Measurements from ENCODE around the gene STAG1. TPM values are rescaled to one million over a fixed set of nuclear protein-coding genes. Genes with fewer than 3 reads are reported as not detected.

Gene STAG1
- total RNA-seq, 2 donors from 2014 or later: 26.8 to 29.8 TPM

DNA sequence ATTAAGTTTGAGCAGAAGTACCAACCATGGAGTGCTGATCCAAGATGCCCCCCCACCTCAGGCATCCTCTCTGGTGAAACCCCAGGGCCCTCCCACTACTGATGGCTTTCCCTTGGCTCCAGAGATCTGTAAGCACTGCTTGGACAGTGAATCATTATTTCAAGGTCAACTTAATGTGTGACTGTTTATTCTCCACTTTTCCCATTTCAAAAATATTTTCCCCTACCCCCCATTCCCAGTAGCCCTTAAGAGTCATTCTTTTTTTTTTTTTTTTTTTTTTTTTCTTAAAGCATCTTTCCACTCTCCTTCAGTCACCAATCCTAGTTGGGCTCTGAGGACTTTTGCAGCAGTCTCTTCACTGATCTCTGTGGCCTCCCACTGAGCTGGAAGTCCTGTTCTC, 419.4 kb downstream of the STAG1 start:
- no peaks in the 10 kb centered on the region for H3K4me1 Mint-ChIP-seq
- no peak overlapping the region for H3K27ac Mint-ChIP-seq
- Histone ChIP-seq H3K4me3 (ENCODE audit: low read length) (no peak overlapping the region), H3K9me3 (ENCODE audit: control insufficient read depth, low read length) (no peaks in the 10 kb centered on the region), H3K4me1 (ENCODE audit: control insufficient read depth, insufficient read depth, low read length) (no peaks in the 10 kb centered on the region), H3K27me3 (ENCODE audit: control insufficient read depth, insufficient read depth, low read length, poor library complexity, severe bottlenecking) (no peaks in the 10 kb centered on the region), H3K36me3 (ENCODE audit: control insufficient read depth, insufficient read depth, low read length) (peaks cover 32% of the 10 kb centered on the region), H3K9ac (ENCODE audit: extremely low read depth, low read length, poor library complexity, severe bottlenecking) (no peak overlapping the region), H3K27ac (ENCODE audit: low read depth, low read length) (no peak overlapping the region)
- H3K36me3 Mint-ChIP-seq (ENCODE audit: low read depth): peaks cover 63% of the 10 kb centered on the region
- DNase-seq: no peak
- H3K9me3 Mint-ChIP-seq: no peaks in the 10 kb centered on the region
- TF ChIP-seq, protein P1, sequence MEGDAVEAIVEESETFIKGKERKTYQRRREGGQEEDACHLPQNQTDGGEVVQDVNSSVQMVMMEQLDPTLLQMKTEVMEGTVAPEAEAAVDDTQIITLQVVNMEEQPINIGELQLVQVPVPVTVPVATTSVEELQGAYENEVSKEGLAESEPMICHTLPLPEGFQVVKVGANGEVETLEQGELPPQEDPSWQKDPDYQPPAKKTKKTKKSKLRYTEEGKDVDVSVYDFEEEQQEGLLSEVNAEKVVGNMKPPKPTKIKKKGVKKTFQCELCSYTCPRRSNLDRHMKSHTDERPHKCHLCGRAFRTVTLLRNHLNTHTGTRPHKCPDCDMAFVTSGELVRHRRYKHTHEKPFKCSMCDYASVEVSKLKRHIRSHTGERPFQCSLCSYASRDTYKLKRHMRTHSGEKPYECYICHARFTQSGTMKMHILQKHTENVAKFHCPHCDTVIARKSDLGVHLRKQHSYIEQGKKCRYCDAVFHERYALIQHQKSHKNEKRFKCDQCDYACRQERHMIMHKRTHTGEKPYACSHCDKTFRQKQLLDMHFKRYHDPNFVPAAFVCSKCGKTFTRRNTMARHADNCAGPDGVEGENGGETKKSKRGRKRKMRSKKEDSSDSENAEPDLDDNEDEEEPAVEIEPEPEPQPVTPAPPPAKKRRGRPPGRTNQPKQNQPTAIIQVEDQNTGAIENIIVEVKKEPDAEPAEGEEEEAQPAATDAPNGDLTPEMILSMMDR (conservative IDR thresholded peaks at IDR 0.05): no peak
- H3K27me3 Mint-ChIP-seq (ENCODE audit: insufficient read depth): no peaks in the 10 kb centered on the region
- H3K4me3 Mint-ChIP-seq: no peak overlapping the region

DNA sequence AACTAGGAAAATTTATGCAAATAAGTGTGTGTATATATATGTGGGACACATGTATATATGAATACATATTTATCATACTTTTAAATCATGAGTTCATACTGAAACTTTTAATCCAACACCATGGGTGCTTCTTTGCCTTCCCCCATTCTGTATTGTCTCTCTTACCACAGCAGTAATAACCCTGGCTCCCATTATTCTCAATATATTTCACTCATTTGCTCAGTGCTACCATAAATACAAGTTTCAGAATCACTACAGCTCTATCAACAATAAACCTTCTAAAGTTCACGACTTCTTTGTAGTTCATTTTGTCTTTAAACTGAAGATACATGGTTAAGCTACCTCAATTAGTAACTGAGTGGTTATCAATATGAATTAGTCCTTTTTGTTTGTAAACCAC, 419.9 kb downstream of the STAG1 start:
- Mint-ChIP-seq H3K4me3 (no peak overlapping the region), H3K36me3 (ENCODE audit: low read depth) (peaks cover 64% of the 10 kb centered on the region), H3K27ac (no peak overlapping the region), H3K27me3 (ENCODE audit: insufficient read depth) (no peaks in the 10 kb centered on the region), H3K4me1 (no peaks in the 10 kb centered on the region), H3K9me3 (no peaks in the 10 kb centered on the region)
- no peak overlapping the region for H3K27ac ChIP-seq (ENCODE audit: low read depth, low read length)
- WGBS, 2 experiments (ENCODE audit: insufficient coverage in 1 of 2, insufficient read length in 1 of 2): 100% methylated on average over 1 of the region's 1 CpG; no CpG with 5 or more reads in 1 of the 2 experiments
- H3K4me1 ChIP-seq (ENCODE audit: control insufficient read depth, insufficient read depth, low read length): no peaks in the 10 kb centered on the region
- peaks cover 28% of the 10 kb centered on the region for H3K36me3 ChIP-seq (ENCODE audit: control insufficient read depth, insufficient read depth, low read length)
- no peaks in the 10 kb centered on the region for H3K27me3 ChIP-seq (ENCODE audit: control insufficient read depth, insufficient read depth, low read length, poor library complexity, severe bottlenecking)
- no peaks in the 10 kb centered on the region for H3K9me3 ChIP-seq (ENCODE audit: control insufficient read depth, low read length)
- TF ChIP-seq, protein P1 (conservative IDR thresholded peaks at IDR 0.05): no peak
- DNase-seq: no peak
- H3K4me3 ChIP-seq (ENCODE audit: low read length): no peak overlapping the region
- no peak overlapping the region for H3K9ac ChIP-seq (ENCODE audit: extremely low read depth, low read length, poor library complexity, severe bottlenecking)

GRCh38 chr3:136330900-136331299, 421.3 kb downstream of the STAG1 start:
- DNase-seq: no peak
- Histone ChIP-seq H3K36me3 (ENCODE audit: control insufficient read depth, insufficient read depth, low read length) (peaks cover 28% of the 10 kb centered on the region), H3K4me1 (ENCODE audit: control insufficient read depth, insufficient read depth, low read length) (no peaks in the 10 kb centered on the region), H3K27me3 (ENCODE audit: control insufficient read depth, insufficient read depth, low read length, poor library complexity, severe bottlenecking) (no peaks in the 10 kb centered on the region), H3K9me3 (ENCODE audit: control insufficient read depth, low read length) (no peaks in the 10 kb centered on the region), H3K4me3 (ENCODE audit: low read length) (no peak overlapping the region), H3K27ac (ENCODE audit: low read depth, low read length) (no peak overlapping the region), H3K9ac (ENCODE audit: extremely low read depth, low read length, poor library complexity, severe bottlenecking) (no peak overlapping the region)
- WGBS, 2 experiments (ENCODE audit: insufficient coverage in 1 of 2, insufficient read length in 1 of 2): 94 to 100% methylated on average over 1 to 5 of the region's 5 CpGs
- no peaks in the 10 kb centered on the region for H3K27me3 Mint-ChIP-seq (ENCODE audit: insufficient read depth)
- TF ChIP-seq, protein P1 (conservative IDR thresholded peaks at IDR 0.05): no peak
- no peak overlapping the region for H3K4me3 Mint-ChIP-seq
- H3K27ac Mint-ChIP-seq: no peak overlapping the region
- no peaks in the 10 kb centered on the region for H3K9me3 Mint-ChIP-seq
- no peaks in the 10 kb centered on the region for H3K4me1 Mint-ChIP-seq
- peaks cover 66% of the 10 kb centered on the region for H3K36me3 Mint-ChIP-seq (ENCODE audit: low read depth)

Data from endodermal cell (in vitro differentiated cells).